Tongue (tissue), 2 donors: ENCODE results near the gene KRT81. TPM values are rescaled to one million over a fixed set of nuclear protein-coding genes. Genes with fewer than 3 reads are reported as not detected.

Source experiments
- DNase-seq: peaks from one replicate; pipeline ENCODE4 v3.0.0-alpha.2; 2015
- total RNA-seq: library from RNA; depleted of rRNA; stranded (reverse); fragments of >200 nt; gene quantifications from one replicate; pipeline ENCODE4 v1.2.3, GENCODE V29; 2014

KRT81 gene
- total RNA-seq, result 0.41 TPM

GRCh38 chr12:52291267-52291935 lies at the start of gene KRT81:
TSS of gene KRT81 (minus strand) at chr12:52291534. CDS start at chr12:52291465, 69 bp downstream.
- no peak for DNase-seq

GRCh38 chr12:52338241-52338960 lies 47.1 kb upstream of the KRT81 start:
- DNase-seq, result no peak

GRCh38 chr12:52337054-52337453 lies 45.7 kb upstream of the KRT81 start:
- DNase-seq, result no peak

- DNase-seq, result no peak
Measured at GRCh38 chr12:52336641-52337040, 45.3 kb upstream of the KRT81 start.

- DNase-seq, result peak; percentile 63
Measured at GRCh38 chr12:52335598-52336262, 44.4 kb upstream of the KRT81 start.

GRCh38 chr12:52334185-52334584 lies 42.9 kb upstream of the KRT81 start:
- DNase-seq, result no peak

- no peak for DNase-seq
Measured at GRCh38 chr12:52333321-52333720, 42.0 kb upstream of the KRT81 start.

- DNase-seq, result no peak
Measured at GRCh38 chr12:52332381-52332780, 41.0 kb upstream of the KRT81 start.

GRCh38 chr12:52331833-52332232 lies 40.5 kb upstream of the KRT81 start:
- DNase-seq, result no peak

GRCh38 chr12:52331039-52331438 lies 39.7 kb upstream of the KRT81 start:
- no peak for DNase-seq

GRCh38 chr12:52327830-52328500 lies 36.6 kb upstream of the KRT81 start:
- no peak for DNase-seq

- DNase-seq, result peak; percentile 82
Measured at GRCh38 chr12:52327052-52327829, 35.9 kb upstream of the KRT81 start.

GRCh38 chr12:52324153-52324444 lies 32.8 kb upstream of the KRT81 start:
- DNase-seq, result no peak

- DNase-seq, result no peak
Measured at GRCh38 chr12:52323416-52324152, 32.2 kb upstream of the KRT81 start.

- no peak for DNase-seq
Measured at GRCh38 chr12:52323001-52323400, 31.7 kb upstream of the KRT81 start.

GRCh38 chr12:52322069-52322468 lies 30.7 kb upstream of the KRT81 start:
- no peak for DNase-seq

GRCh38 chr12:52321418-52321817 lies 30.1 kb upstream of the KRT81 start:
- DNase-seq, result peak; percentile 69

GRCh38 chr12:52320784-52321400 lies 29.6 kb upstream of the KRT81 start, which contains the start of gene KRT83:
TSS of gene KRT83 (minus strand) at chr12:52321398. CDS start at chr12:52321335, 63 bp downstream.
- no peak for DNase-seq

- DNase-seq, result no peak
Measured at GRCh38 chr12:52319097-52319496, 27.8 kb upstream of the KRT81 start.

GRCh38 chr12:52318241-52318990 lies 27.1 kb upstream of the KRT81 start:
- no peak for DNase-seq
